Stimulated activated CD4-positive, alpha-beta T cell treated with anti-CD3 and anti-CD28 coated beads, Interleukin-12 subunit alpha, Interleukin-12 subunit beta, amount 100 ng/mL, for 48 hours (primary cell): ENCODE data around the gene ATP10D.
"Not testable (repeated sequence)": the region's sequence is repeated elsewhere in the genome, so short reads cannot be mapped to it uniquely, and the experiment has no call there.

ENCODE experiments used
- DNase-seq, 3 donors: peaks; one replicate each; pipeline ENCODE4 v3.0.0-alpha.2; 2020; ENCODE audit warnings: low read depth in 2 of 3, low spot score in 1 of 3

Gene ATP10D

GRCh38 chr4:47534772-47535171, 49.7 kb downstream of the ATP10D start:
- DNase-seq, result no peak

- no peak for DNase-seq
Observed at GRCh38 chr4:47535567-47536147, 50.6 kb downstream of the ATP10D start.

GRCh38 chr4:47536966-47537365, 51.9 kb downstream of the ATP10D start:
- no peak for DNase-seq

- no peak for DNase-seq
Observed at GRCh38 chr4:47538111-47538824, 53.2 kb downstream of the ATP10D start.

GRCh38 chr4:47538825-47539154, 53.7 kb downstream of the ATP10D start:
- no peak for DNase-seq

- DNase-seq, result not testable (repeated sequence)
Observed at GRCh38 chr4:47542640-47543039, 57.6 kb downstream of the ATP10D start.

GRCh38 chr4:47543331-47543730, 58.3 kb downstream of the ATP10D start:
- DNase-seq, result no peak

GRCh38 chr4:47550357-47550756, 65.3 kb downstream of the ATP10D start:
- DNase-seq, result not testable (repeated sequence)

GRCh38 chr4:47550899-47551548, 65.9 kb downstream of the ATP10D start:
- DNase-seq, result no peak

- DNase-seq, result no peak
Observed at GRCh38 chr4:47551682-47552081, 66.6 kb downstream of the ATP10D start.

GRCh38 chr4:47553329-47554125, 68.5 kb downstream of the ATP10D start:
- DNase-seq, result no peak

GRCh38 chr4:47555920-47556319, 70.8 kb downstream of the ATP10D start:
- DNase-seq, result not testable (repeated sequence)

- DNase-seq, result no peak
Observed at GRCh38 chr4:47557255-47557654, 72.2 kb downstream of the ATP10D start.

GRCh38 chr4:47560682-47561081, 75.6 kb downstream of the ATP10D start:
- no peak for DNase-seq

- DNase-seq, result no peak
Observed at GRCh38 chr4:47561331-47561730, 76.3 kb downstream of the ATP10D start.

GRCh38 chr4:47562297-47562696, 77.2 kb downstream of the ATP10D start:
- DNase-seq, result no peak

- no peak for DNase-seq
Observed at GRCh38 chr4:47566566-47566965, 81.5 kb downstream of the ATP10D start.

- no peak for DNase-seq
Observed at GRCh38 chr4:47566969-47567368, 81.9 kb downstream of the ATP10D start.

- DNase-seq, result no peak
Observed at GRCh38 chr4:47567511-47567910, 82.4 kb downstream of the ATP10D start.

- no peak for DNase-seq
Observed at GRCh38 chr4:47570816-47571215, 85.7 kb downstream of the ATP10D start.

- no peak for DNase-seq
Observed at GRCh38 chr4:47572981-47573380, 87.9 kb downstream of the ATP10D start.
